ACHN (cell line): ENCODE data around the gene MEP1A.
"Not testable (repeated sequence)": the region's sequence is repeated elsewhere in the genome, so short reads cannot be mapped to it uniquely, and the experiment has no call there.

Experiments used
- DNase-seq: peaks from one replicate; pipeline ENCODE4 v3.0.0-alpha.2; 2015
- in situ Hi-C: cut with HindIII; loops from 2 replicates; pipeline ENCODE4 v1.10.0; 2017; ENCODE audit warnings: low sequenced_read_pairs, low pct_ligation_motif_present, low pct_unique_long_range_greater_than_20kb

MEP1A gene

DNA sequence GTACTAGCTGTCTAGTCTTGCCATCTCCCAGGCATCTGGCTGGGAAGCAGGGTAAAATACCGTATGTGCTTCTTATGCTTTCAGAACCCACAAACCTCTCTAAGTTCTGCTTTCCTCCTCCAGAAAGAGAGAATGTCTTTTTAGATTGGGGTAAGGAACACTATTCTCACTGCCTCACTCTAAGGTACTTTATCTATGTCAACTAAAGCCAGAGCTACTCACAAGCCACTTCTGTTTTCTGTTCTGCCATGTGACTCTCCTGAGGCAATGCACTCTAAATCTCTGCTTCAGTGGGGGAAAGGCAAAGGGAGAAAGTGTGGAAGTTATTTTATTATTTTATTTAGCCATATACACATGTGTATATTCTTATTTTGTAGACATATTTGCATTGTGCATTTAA is 15.6 kb downstream of the MEP1A start:
- in situ Hi-C loops = no loop called here
- no peak for DNase-seq

DNA sequence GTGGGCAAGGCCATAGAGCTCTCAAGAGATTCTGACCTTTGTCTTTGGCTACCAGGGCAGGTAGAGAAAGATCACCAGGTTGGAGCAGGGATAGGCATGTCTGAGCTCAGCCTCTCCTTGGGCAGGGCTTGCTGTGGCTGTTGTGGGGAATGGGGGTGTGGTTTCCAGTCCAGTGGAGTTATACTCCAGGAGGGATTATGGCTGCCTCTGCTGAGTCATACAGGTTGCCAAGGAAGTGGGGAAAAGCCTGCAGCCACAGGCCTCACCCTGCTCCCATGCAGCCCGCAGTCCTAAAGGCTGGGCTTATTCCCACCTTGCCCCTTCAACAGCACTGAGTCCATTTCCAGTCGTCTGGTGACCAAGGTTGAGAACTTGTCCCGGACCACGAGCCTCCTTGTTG is 21.9 kb downstream of the MEP1A start:
- in situ Hi-C loops = no loop called here
- no peak for DNase-seq

DNA sequence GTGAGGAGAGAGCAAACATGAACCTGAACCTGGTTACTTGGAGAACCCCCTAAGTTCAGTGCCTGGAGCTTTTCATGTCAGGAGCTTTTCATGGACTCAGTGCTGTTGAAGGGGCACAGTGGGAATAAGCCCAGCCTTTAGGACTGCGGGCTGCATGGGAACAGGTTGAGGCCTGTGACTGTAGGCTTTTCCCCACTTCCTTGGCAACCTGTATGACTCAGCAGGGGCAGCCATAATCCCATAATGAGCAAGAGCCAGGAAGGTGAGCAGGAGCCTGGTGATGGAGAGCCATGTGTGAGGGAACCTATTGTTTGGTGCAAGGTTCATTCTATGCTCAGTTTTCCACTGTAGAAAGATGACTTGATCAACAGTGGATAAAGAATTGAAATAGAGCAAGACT is 23.4 kb downstream of the MEP1A start:
- in situ Hi-C loops = no loop called here
- DNase-seq = no peak

DNA sequence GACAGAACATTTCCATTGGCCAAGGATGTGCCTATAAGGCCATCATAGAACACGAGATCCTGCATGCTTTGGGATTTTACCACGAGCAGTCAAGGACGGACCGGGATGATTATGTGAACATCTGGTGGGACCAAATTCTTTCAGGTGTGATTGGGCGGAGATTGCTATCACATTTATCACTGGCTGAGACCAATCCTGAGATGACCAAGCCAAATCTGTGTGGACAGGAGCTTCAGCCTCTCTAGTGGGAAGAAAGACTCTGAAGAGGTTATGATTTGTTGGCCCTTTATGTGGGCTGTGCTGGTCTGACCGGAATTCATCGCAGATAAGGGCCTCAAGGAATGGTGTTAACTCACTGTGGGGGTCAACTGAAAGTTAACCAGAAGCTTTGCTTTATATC is 26.4 kb downstream of the MEP1A start:
- no peak for DNase-seq
- in situ Hi-C loops = no loop called here

DNA sequence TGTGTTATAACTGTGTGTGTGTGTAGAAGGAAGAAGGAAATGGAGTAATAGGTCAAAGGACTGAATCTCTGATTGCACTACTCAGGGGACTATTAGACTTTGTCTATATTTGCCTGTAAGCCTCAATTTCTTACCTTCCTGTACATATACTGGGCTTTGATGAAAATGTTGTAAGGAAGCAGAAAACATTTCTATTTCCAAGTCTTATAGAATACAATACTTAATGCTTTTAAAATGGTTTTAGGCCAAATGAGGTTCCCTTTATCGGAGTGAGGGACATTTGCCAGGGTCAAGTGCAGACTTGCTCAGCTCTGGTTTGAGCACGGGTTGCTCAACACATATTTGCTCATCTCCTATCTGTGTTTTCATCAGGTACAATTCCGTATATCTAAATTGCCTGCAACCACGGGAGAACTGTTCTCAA is 28.3 kb downstream of the MEP1A start:
- in situ Hi-C loops = no loop called here
- no peak for DNase-seq

DNA sequence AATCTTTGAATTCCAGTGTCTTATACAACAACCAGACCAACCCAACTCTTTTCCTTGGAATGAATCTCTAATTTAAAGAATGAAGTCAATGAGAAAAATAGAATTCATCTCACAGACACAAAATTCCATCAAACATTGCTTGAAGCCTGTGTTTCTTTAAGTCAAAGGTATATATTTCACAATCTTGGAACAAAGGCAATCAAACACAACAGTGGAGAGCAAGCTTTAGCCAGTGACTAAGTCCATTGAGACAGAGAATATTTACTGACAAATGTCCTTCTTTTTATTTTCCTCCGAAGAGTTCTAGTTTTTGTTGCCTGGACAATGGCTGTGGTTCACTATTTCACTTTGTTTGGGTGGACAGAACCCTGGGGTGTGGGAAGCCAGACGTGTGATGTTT is 35.8 kb downstream of the MEP1A start:
- no peak for DNase-seq
- in situ Hi-C loops = no loop called here

DNA sequence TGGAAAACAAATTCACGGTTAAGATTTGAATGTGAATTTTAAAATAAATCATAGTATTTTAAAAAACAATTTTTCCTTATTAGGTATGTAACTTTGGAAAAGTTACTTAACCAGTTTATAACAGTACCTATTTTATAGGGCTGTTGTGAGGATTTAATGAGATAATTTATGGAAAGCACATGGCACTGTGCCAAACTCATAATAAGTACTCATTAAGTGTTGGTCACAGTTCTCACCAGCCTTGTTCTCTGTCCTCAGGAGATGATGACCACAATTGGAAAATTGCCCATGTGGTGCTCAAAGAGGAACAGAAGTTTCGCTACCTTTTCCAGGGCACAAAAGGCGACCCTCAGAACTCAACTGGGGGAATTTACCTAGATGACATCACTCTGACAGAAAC is 39.6 kb downstream of the MEP1A start:
- no peak for DNase-seq
- in situ Hi-C loops = no loop called here

DNA sequence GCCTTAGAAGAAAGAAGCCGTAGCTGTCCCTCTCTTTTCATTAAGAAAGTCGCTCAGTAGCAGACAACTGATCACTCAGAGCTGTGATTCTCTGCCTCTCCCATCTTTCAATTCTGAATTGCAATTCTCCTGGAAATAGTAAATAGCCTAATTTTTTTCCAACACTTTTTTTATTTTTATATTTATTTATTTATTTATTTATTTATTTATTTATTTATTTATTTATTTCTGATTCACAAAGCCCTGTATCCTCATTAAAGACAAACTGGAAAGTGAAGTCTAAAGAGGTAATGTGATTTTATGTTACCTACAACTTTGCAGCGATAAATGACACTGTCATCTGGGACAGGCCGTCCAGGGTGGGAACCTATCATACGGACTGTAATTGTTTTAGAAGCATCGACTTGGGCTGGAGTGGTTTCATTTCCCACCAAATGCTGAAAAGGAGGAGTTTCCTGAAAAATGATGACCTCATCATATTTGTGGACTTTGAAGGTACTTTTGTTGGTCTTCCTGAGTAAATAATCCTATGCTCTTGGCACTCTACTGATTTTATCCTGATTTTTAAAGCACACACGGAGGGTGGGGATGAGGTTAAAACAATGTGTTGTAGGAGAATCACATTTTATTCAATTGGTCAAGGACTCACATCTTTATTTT is 41.2 kb downstream of the MEP1A start:
- DNase-seq, in situ Hi-C loops: not testable (repeated sequence)

- in situ Hi-C loops, DNase-seq: not testable (repeated sequence)
Measured at GRCh38 chr6:46834991-46835390, 41.8 kb downstream of the MEP1A start.

DNA sequence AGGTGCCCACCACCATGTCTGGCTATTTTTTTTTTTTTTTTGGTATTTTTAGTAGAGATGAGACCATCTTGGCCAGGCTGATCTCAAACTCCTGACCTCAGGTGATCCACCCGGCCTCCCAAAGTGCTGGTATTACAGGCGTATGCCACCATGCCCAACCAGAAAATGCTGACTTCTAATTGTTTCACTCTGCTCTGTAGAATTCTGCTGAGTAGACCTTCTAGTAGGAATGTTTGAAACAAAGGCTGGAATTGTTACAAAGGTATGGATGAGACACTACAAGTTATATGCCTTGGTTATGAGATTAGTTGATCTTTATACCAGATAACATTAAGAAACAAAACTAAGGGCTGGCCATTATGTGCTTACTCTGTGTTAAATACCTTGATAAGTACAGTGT is 44.8 kb downstream of the MEP1A start:
- in situ Hi-C loops = no loop called here
- DNase-seq = no peak

GRCh38 chr6:46842252-46842846 is 49.2 kb downstream of the MEP1A start:
- in situ Hi-C loops, DNase-seq: not testable (repeated sequence)

DNA sequence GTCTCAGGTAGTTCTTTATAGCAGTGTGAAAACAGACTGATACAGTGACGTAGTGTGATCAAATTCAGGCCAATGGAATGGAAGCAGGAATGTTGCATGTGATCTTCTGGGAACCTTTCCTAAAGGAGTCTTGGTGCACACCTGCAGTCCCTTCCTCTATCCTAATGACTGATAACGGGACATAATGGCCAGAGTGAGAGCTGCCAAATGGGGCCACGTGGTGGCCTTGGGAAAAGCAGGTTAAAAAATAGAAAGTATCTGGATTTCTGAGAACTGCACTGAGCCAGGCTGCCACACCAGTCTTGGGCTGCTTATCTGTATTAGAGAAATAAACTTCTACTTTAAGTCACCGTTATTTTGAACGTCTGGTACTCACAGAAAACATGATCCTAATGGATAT is 51.9 kb downstream of the MEP1A start:
- in situ Hi-C loops = no loop called here

DNA sequence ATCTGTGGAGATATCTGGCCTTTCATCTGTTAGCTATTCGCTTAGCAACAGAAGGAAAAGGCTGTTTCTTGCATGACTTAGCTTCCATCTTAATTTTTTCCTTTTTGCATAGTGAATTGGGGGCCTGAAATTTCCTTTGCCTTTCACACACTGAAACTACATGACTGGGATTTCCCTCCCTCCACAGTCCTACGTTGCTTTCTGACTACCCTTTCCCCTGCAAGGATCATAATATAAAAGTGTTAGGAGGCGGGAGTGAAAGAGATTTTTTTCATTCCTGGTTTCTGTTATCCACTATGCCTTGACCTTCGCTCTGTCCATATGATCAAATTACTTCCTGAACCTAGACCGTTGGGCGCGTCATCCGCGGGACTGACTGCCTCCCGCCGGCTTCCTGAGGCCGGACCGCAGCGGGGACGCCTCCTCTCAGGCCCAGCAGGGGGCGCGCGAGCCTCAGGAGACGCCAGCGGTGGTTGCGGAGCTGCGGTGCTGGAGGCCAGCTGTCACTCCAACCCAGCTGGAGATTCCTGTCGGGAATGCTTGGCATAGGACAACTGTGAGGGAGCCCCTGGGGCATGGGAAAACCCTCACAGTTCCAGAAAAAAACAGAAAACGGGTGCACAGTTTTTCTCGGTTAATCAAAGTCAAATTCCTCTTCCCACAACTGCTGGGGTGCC is 55.6 kb downstream of the MEP1A start:
- in situ Hi-C loops = no loop called here
- peak; percentile 70 for DNase-seq

More for the DNA sequence above, 51.9 kb downstream of the MEP1A start:
- no peak for DNase-seq

GRCh38 chr6:46849361-46849690 is 56.1 kb downstream of the MEP1A start:
- in situ Hi-C loops = no loop called here
- DNase-seq = no peak

DNA sequence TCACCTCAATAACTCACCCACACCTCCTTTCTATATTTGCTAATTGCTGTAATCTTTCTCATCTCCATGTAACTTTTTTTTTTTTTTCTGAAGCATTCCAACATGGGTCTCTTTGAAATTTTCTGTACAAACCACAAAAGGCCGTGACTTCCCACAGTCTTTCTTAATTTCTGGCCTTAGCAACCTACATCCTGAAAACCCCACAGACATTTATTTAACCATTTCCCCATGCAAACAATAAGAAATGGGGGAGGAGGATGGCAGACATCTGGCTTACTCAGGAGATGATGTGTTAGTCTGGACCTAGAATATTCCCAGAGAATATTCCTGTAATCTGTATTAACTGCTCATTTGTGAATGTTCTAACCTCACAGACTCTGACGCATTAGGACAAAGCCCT is 57.6 kb downstream of the MEP1A start:
- DNase-seq = no peak
- in situ Hi-C loops = no loop called here

DNA sequence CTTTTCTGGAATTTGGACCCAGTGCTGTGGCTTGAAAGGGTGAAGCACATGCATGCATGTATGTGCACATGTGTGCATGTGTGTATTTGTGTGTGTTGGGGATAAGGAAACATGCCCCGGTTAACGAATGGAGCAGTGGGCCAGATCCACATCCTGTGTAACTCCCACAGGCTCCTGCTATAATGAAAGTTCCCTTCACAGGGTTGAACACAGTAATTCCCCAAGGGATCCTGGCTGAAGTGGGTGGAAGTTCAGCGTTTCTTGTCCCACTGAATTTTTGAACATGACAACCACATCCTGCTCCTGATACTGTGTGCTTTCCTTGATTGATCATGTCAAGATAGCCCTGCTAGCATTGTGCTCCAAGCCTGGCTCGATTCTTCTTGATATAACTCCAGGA is 58.4 kb downstream of the MEP1A start:
- DNase-seq, in situ Hi-C loops: not testable (repeated sequence)

- in situ Hi-C loops = not testable (repeated sequence)
- peak; percentile 25 for DNase-seq
Measured at GRCh38 chr6:46855966-46856365, 62.8 kb downstream of the MEP1A start.

- in situ Hi-C loops = no loop called here
- DNase-seq = no peak
Measured at GRCh38 chr6:46862381-46862780, 69.2 kb downstream of the MEP1A start.

DNA sequence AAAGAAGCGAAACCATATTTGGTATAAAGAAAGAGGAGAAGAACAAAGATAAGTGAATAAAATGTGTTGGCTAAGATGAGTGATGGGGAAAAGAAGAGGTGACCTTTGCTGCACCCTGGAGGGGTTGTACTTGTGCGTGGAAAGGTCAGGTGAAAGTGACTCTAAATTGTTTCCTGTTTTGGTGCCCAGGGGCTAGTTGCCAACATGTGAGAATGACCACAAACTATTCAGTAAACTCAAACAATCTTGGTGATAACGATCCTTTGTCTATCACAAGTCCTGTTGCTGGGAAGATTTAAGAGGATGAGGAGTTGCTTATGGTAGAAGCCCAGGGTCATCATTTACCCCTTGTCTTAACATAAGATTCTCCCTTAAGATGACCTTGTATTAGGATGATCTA is 70.6 kb downstream of the MEP1A start:
- DNase-seq = no peak
- in situ Hi-C loops = no loop called here

GRCh38 chr6:46865221-46865620 is 72.0 kb downstream of the MEP1A start:
- in situ Hi-C loops = no loop called here
- DNase-seq = no peak
